GM18907 (cell line): Measurements from ENCODE around the gene PDE4D.
"Not testable (repeated sequence)": the region's sequence is repeated elsewhere in the genome, so short reads cannot be mapped to it uniquely, and the experiment has no call there.

Experiments
- ATAC-seq: cut with Tn5 transposase; IDR thresholded peaks from one replicate; pipeline ENCODE4 v1.9.1; 2021; ENCODE audit warnings: mild to moderate bottlenecking, moderate library complexity; ENCODE audit not compliant: unreplicated experiment

Gene PDE4D

DNA sequence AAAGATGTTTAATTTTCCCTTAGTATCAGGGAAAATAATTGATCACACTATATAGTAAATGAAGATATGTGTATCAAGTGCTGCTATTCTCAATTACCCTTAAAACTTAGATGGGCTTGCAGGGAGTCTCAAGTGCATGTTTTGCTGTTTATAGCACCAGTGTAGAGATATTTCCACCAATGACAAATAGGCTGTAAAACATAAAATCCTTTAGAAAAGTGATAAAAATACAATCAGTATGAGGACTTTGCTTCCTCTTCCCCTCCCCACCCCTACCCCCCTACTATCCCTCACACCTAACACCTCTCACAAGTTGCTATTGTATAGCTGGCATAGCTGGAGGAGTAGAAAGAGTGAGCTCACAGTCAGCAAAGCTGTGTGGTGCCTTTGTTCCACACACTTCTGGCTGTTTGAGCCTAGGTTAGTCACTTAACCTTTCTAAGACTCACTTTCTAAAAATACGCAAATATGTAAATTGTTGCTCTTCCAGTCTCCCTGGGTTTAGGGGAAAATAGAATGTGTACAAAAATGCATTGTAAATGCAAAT, 93.1 kb downstream of the PDE4D start:
- ATAC-seq, result no peak

DNA sequence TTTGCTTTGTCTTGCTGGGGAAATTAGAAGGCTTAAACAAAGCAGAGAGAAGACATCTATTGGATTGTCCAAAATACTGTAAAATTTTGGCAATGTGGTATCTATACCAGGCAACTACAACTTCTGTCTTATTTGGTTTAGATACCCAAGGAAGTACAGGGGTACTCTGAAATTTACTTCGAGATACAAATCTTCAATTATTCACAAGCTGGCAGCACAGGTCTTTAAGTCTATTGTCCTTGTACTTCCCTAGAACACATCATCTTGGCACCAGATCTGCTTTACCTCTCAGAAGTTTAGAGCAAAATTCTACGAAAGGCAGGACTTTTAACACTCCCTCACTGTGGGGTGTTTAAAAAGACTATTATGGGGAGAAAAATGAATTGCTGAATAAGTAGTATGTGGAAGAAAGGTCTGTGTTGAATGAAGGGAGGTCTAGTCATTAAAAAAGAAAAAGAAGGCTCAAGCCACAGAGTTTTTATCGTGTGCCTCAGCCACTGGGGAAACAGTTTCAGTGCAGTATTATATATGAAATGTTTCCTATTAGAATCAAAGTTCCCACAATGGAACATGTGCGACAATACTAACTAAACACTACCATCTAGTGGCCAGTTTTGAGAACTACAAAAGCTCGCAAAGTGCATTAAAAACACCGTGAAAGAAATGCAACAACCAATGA, 93.7 kb downstream of the PDE4D start:
- peak; percentile 51 for ATAC-seq

DNA sequence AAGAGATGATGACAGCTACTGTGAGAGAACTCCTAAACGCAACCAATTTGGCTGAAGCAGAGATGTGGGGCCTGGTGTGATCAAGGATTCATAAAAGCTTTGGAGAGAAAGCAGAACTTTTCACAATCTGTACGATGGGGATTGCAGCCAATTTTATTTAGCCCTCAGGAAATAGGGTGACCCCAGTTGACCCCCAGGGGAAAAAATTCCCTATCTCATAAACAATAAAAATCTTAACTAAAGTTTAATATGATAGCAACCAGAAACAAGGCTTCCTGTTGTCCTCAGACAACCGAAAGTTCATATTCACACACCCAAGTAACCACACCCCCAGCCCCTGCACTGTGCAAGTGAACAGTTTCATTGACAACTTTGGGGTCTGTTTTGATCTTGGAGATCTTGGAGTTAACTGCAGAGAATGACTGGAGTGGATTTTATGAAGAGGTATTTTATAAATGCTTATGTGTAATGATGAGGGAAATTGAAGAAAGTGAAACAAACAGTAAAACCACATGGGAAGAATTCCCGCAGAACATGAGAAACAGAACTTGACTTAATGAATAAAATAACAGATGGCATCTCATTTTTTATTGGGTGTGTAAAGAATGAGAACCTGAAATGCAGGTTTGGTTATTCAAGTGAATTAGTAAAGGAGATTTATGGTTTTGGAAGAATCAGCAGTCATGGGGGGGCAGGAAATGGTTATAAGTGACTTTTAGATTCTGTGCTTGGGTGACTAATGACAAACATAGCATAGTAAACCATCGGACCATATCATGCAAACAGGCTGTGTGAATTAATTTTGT, 94.5 kb downstream of the PDE4D start:
- peak; percentile 82 for ATAC-seq

DNA sequence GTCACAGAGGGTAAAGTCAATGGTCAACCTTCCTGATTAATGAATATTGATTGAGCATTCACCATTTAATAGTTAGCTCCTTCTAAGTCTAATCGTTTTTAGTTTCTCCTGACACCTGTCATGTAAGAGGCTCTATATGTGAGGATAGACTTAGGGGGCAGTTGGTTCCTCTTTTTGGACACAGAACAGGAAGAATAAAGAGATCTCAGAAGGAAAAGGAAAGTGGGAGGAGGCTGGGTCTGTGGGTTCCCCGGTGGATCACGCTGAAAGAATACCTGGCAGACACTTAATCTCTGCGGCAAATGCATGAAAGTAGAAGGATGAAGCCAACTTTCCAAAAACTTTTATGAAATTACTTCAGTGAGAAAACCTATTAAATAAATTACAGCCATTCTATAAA, 98.4 kb downstream of the PDE4D start:
- ATAC-seq, result no peak

DNA sequence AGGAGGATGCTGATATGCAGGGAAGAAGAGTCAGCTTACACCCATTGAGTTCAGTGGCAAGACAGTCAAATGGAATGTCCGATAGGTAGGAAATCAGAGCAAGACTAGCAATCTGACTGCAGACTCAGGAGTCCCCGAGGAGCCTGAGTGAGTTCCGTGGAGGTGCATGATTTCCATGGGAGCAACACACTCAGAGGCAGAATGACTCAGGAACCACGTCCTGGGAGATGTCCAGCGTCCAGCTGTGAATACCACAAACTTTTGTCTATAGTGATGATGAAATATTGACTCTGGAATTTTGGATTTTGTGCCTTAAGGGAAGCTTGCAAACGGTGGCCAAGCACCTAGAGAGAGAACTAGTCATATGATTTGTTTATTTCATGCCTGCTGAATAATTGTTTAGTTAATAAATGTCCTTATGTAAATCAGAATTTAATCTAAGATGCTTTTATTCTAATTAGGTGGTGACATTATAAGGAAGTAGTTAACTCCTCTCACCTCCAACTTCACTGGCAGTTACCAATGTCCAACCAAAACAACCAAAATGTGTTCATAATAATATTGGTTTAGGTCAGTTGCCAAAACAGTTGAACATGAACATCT, 100.4 kb downstream of the PDE4D start:
- no peak for ATAC-seq

DNA sequence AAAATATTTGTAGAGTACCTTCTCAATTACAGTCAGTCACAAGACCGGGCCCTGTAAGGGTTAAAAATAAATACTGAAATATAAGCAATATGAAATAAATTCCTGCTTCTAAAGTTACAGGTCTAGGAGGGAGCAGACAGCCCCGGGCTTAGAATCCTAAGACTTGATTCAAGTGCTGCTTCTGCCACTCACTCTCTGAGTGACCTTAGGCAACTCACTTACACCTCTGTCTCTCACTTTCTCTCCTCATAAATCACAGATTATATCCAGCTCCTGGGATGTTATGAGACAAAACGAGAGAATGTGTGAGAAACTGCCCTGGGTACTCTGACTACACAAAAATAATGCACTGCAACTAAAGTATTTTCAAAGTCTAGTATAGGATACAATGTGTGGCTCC, 101.9 kb downstream of the PDE4D start:
- no peak for ATAC-seq

DNA sequence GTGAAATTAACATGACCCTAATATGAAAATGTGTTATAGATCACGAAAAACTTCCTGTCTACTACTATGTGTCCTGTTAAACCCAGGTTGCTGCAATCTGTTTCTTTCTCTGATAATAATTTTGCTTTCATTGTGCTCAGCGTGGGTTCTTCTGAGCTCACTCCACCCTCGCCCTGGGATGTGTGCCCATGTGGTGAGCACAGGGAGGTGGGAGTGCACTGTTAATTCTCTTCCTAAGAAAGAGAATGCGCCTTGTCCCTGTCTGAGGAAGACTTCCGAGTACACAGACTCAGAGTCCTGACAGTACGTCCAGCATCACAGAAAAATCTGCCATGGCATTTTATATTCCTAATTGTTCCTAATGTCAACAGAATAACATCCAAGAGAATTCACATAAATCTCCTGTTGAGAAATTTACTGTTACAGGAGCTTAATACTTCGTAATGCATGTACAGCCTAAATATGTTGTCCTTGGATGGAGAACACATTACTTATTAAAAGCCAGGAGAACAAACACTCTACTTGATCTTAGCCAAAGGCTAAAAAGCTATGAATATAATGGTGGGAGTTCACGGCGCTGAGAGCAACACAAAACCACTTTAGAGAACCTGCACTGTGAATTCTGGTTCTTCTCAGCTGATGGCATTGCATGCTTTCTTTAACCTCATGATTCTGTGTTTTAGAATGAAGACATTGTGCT, 102.6 kb downstream of the PDE4D start:
- peak; percentile 24 for ATAC-seq

DNA sequence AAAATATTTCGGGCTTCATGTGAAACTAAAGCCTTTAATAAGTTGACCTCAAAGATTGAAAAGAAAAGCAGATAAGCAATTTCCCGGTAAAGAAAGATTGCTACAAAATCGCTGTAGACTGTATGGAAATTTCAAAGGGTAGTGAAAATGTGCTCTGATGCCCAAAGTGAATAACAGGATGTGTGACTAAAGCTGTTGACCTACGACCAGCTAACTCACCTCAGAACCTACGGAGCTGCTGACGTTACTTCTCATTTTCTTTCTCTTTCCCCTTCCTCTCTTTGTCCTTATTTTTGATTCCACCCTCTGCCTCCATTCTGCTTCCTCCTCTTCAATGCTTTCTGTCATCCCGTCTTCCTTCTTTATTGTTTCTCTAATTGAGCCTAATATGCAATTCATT, 103.2 kb downstream of the PDE4D start:
- peak; percentile 76 for ATAC-seq

DNA sequence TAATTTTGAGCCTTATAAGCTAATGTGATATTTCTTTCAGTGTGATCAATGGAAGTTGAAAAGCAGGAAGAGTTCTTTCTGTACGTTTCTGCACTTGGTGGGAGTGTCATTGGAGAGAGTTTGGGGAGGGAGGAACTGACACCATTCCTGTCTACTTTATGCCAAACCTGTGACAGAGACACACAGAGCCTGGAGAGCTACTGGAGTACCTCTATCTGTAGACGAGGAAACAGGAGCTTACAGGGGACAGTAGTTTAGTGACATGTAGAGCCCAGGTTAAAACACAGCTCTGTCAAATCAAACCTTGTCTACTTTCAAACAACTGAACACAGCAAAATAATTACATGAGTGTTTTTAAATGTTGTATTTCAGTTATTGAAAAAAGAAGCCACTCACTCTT, 103.6 kb downstream of the PDE4D start:
- ATAC-seq, result no peak

DNA sequence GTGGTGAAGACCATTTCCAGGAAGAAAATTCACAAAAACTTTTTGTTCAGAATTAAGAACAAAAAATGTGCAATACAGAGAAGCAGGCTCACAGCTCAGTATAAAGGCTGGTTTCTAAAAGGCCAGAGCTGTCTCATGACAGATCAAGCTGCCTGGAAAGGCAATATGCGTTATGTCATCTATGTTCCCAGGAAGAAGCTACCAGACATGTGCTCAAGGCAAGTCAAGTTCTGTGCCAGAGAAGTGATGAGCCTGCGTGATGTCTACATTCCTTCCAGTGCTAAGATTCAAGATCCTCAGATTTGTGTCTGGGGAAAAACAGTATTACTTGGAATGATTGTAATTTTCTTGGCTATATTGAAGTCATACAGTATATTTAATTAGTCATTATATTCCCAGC, 104.3 kb downstream of the PDE4D start:
- ATAC-seq, result no peak

DNA sequence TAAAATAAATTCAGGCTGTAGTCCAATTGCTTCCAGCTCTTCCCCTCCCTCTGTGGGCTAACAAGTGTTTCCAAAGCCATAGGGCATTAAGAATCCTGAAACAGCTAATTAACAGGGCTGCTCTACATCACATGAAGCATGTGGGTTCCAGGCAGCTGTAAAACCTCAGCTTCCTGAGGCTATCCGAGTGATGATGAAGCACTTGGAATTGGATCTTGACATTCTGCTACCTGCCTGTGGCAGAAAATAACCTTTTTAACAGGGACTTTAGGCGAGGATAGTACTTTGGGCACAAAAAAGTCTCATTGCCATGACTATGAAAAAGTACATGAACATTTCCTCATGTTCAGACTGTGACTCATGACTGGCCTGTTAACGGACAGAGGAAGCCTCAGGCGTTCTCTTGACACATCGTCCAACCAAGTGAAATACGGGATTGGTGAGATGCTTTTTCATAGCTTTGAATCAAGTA, 107.2 kb downstream of the PDE4D start:
- ATAC-seq, result no peak

DNA sequence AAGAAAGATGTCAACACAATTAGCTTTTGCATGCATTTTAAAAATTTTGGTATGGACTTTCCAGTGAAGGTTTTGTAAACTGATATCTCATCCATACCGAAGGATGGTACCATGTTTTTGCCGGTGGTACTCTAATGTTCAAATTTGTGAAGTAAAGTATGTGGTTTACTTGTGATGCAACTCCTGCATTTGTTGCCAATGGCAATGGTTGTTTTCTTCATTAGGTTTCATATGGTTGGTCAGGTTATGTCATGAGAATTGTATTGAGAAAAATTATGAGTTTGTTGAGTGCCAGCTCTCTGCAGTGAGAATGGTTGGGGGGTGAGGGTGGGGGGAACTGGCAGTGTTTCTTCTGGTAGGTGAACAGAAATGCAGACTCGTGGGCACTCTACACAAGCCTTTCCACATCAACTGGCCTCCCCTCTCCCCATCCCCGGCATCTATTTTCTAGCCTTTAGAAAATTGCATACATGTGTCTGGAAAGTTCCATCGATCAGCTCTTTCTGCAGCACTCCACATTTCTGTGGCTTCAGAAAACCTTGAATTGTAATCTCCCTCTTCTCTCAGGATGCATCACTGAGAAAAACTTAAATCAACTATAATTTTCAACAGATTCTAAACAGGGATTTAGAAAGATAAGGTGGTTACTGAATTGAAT, 107.7 kb downstream of the PDE4D start:
- ATAC-seq, result no peak

DNA sequence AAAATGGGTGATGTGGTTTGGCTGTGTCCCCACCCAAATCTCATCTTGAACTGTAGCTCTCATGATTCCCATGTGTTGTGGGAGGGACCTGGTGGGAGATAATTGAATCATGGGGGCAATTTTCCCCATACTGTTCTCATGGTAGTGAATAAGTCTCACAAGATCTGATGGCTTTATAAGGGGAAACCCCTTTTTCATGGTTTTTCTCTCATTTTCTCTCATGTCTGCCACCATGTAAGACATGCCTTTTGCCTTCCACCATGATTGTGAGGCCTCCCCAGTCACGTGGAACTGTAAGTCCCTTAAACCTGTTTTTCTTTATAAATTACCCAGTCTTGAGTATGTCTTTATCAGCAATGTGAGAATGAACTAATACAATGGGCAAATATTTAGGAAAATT, 108.8 kb downstream of the PDE4D start:
- not testable (repeated sequence) for ATAC-seq

DNA sequence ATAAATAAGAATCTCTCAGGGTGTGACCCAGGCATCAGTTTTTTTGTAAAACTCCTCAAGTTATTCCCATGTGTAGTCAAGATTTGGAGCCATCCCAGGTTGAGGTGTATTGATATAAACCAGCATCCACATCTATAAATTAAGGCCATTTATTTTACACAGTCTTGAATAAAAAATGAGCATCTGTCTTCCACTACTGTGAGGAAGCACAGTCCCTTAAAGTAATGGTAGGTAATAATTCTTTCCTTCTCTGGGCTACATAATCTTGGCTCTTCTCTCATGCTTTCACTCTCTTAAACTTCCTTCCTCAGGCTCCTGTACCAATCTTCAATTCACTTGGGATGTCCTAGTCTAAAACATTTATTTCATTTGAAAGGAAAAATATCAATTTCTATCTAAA, 110.3 kb downstream of the PDE4D start:
- no peak for ATAC-seq

DNA sequence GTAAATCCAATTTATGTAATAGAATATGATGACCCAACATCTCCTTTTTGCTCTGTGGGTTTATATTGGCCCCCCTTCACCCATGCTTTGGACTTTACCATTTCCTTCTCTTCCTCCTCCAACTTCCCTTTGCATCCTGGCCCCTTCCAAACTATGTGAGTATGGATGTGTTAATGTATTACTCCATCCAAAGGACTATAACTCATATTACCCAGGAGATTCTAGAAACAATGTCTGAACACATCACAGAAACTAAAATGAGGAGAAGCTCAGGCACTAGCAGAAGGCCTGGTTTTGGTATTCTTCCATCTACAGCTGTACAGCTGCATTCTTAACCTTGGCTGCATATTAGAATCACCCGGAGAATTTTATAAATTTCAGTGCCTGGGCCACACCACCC, 110.7 kb downstream of the PDE4D start:
- ATAC-seq, result no peak

DNA sequence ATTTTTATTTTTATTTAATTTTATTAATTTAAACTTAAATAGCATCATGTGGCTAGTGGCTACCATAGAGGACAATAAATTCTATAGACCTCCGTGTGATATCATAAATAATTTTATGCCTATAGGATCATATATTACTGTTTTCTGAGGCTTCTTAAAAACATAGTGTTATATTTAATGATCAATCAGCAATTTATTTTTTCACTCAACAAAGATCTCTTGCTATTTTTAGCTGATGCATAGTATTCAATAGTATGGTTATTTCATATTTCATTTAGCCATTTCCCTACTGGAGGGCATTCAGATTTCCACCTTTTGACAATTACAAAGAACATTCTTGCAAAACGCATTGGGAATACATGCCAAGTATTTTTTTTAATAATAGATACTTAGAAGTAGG, 114.1 kb downstream of the PDE4D start:
- ATAC-seq, result no peak

DNA sequence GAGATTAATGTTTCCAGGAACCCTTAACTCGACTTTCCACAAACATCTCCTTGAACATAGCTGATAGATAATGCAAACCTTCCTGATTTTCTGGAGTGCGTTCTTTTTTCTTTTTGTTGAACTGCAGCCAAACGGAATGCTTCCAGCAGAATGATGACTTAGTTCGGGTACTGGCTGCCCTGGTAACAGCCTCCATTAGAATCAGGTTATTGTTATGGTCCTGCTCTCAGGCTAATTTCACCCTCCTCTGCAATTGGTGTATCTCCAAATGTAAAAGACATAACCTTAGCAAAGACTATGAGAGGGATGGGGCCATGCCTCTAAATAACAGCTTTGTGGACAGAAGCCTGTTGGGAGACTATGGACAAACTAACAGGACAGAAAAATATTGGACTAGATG, 116.5 kb downstream of the PDE4D start:
- no peak for ATAC-seq

DNA sequence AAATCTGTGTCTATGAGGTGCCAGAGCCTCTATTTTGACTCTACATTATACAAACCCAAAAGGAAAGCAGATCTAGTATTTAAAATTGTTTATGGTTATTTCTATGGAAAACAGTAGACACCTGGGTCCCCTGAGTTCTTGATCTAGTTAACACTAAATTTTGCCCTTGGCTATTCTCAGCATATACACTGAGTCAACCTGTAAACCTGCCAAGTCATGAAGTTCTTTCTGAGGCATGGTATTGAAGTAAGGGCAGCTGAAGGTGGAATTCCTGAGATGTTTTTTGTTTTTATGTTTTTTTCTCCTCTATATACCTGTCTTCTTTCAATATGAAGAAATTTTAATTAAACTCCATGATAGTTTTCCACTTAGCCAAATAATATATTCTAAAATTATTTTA, 120.2 kb downstream of the PDE4D start:
- ATAC-seq, result no peak

DNA sequence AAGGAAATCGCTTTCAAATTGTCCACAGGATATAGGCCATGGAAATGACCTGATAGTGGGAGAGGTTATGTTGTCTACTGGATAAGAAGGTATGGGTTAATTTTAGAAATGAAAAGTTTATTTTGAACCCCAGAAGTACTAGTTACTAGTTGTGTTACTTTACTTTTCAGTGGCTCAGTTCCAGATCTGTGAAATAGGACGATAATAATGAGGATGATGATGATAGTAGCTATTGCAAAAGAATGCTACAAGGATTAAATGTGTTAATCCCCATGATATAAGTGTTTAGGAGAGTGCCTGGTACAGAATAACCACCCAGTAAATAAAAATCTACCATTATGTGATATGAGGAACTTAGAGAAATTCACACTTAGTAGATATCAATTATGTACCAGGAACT, 120.8 kb downstream of the PDE4D start:
- no peak for ATAC-seq

DNA sequence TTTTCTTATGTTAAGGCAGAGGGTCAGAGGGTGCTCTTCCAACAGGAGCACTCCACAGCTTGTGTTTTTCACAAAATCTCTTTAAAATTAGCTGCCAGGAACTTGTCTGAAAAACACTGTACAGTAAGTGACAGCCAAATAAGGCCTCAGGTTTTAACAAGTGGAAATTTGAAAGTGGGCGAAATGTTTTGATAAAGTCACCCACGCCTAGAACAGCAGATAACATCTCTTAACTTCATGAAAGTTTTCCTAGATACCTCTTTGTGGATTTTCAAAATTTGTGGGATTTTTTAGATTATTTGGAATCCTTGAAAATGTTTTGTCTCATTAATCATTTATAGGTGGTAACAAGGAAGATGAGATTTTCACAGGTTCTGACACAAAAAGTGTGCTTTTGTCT, 121.3 kb downstream of the PDE4D start:
- ATAC-seq, result no peak

DNA sequence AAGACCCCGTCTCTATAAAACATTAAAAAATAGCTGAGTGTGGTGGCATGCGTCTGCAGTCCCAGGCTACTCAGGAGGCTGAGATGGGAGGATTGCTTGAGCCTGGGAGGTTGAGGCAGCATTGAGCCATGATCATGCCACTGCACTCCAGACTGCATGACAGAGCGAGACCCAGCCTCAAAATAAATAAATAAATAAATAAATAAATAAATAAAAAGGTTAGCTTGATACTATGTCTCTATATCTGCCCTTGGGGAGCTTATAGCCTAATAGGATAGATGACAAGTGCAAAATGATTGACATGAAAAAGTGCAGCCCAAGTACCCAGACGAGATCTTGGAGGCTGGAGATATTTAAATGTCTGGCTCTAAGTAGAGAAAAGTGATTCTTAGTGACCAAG, 122.6 kb downstream of the PDE4D start:
- ATAC-seq, result no peak
